HG03175 (cell line): Measurements from ENCODE around the gene TP53BP1.
"Not testable (repeated sequence)": the region's sequence is repeated elsewhere in the genome, so short reads cannot be mapped to it uniquely, and the experiment has no call there.

Experiments
- ATAC-seq: cut with Tn5 transposase; IDR thresholded peaks from one replicate; pipeline ENCODE4 v1.9.1; 2021; ENCODE audit warnings: mild to moderate bottlenecking, moderate library complexity; ENCODE audit not compliant: unreplicated experiment

The TP53BP1 gene, protein sequence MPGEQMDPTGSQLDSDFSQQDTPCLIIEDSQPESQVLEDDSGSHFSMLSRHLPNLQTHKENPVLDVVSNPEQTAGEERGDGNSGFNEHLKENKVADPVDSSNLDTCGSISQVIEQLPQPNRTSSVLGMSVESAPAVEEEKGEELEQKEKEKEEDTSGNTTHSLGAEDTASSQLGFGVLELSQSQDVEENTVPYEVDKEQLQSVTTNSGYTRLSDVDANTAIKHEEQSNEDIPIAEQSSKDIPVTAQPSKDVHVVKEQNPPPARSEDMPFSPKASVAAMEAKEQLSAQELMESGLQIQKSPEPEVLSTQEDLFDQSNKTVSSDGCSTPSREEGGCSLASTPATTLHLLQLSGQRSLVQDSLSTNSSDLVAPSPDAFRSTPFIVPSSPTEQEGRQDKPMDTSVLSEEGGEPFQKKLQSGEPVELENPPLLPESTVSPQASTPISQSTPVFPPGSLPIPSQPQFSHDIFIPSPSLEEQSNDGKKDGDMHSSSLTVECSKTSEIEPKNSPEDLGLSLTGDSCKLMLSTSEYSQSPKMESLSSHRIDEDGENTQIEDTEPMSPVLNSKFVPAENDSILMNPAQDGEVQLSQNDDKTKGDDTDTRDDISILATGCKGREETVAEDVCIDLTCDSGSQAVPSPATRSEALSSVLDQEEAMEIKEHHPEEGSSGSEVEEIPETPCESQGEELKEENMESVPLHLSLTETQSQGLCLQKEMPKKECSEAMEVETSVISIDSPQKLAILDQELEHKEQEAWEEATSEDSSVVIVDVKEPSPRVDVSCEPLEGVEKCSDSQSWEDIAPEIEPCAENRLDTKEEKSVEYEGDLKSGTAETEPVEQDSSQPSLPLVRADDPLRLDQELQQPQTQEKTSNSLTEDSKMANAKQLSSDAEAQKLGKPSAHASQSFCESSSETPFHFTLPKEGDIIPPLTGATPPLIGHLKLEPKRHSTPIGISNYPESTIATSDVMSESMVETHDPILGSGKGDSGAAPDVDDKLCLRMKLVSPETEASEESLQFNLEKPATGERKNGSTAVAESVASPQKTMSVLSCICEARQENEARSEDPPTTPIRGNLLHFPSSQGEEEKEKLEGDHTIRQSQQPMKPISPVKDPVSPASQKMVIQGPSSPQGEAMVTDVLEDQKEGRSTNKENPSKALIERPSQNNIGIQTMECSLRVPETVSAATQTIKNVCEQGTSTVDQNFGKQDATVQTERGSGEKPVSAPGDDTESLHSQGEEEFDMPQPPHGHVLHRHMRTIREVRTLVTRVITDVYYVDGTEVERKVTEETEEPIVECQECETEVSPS (N-terminal part only)

DNA sequence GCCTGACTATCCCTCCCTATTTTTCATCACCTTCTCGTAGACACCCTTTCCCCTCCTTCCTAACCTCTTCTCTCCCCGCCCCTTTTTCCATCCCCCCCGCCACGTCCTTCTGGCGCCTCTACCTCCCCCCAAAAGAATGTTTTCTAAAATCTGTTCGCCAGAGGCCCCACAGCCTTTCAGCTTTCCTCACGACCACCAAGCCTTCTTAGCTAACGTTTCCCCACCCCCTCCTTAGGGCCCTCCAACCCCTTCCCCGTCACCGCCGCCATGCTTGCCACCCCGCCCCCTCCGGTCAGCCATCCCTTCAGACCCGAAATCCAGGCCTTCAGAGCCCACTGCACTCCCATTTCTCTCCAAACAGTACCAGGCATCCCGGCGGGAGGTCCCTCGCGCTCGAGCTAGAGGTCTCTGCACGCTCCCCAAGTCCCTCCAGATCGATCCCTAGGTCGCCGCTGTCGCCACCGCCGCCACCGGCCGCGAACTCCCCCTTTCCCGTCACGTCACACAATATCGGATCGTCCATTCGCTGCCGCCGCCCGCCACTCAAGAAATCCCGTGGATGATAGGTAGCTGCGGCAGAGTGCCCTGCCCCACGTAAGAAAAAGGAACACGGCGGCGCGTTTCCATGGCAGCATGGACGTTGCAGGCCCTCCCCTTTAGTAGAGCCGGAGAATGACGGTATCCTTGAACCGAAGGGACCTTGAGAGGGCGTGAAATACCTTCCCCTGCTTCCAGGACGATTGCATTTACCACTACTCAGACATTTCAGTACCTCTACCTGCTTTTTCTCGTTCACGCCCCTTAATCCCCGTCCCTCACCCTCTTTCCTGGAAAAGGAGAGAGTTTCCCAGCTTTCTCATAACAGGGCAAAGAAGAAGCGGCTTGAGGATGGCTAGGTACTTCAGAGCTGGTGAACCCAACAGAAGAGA, at the start of gene TP53BP1:
TSS of gene TP53BP1 (minus strand) at position 484 of the 929 bp plus-strand sequence. CDS start at position 371, 113 bp downstream.
- ATAC-seq: peak; percentile 97

DNA sequence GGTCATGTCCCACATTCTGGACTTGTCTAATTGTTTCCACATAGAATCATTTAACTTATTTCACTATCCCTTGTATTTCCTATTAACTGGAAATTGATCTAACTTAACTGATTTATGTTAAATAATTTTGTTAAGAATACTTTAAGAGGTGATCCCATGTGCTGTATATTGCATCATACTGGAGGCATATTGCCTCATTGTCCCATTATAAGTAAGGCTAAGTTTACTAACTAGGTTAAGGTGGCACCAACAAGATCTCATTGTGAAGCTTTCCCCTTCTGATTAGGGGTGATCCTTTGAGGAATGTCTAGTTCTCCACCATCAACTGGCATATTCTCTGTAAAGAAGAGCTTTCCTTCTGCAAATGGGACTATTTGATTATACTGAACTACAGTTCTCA, 48.8 kb upstream of the TP53BP1 start:
- no peak for ATAC-seq

DNA sequence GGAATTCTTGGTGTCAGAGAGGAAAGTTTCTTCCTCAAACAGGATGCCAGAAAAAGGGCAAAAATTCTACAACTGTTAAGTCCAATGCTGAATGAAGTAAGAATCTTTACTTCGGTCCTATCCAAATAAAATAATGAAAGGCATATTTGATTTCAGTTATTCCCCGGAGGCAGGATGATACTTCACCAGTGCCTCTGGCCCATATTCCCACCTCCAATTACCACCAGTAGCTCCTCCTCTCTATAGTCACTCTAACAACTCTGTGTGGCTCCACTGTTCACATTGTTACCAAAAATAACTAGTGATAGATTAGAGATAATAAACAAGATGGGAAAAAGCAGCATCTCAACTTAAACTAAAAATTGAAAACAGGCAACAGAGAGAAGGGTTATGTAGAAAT, 45.1 kb upstream of the TP53BP1 start:
- no peak for ATAC-seq

DNA sequence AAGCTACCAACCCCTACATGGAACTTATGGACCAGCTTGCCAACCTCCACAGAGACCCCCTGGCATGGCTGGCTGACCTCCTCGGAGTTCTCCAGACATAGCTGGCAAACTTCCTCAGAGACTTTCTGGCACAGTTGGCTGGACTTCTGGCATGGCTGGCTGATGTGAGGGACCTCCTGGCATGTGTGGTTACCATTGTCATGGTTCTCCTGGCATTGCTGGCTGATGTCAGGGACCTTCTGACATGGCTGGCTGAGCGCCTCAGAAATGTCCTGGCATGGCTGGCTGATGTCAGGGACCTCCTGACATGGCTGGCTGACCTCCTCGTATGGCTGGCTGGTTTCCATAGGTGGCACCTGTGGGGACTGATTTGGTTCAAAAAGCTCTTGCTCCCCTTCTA, 41.9 kb upstream of the TP53BP1 start:
- ATAC-seq: no peak

DNA sequence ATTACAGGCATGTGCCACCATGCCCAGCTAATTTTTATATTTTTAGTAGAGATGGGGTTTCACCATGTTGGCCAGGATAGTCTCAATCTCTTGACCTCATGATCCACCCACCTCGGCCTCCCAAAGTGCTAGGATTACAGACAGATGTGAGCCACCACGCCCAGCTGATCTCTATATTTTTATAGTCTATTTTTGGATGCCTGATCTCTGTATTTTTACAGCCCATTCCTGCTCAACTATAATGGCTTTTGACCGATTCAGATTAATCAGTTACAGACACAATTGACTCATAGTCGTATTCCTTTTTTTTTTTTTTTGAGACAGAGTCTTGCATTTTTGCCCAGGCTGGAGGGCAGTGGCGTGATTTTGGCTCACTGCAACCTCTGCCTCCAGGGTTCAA, 39.9 kb upstream of the TP53BP1 start:
- not testable (repeated sequence) for ATAC-seq

DNA sequence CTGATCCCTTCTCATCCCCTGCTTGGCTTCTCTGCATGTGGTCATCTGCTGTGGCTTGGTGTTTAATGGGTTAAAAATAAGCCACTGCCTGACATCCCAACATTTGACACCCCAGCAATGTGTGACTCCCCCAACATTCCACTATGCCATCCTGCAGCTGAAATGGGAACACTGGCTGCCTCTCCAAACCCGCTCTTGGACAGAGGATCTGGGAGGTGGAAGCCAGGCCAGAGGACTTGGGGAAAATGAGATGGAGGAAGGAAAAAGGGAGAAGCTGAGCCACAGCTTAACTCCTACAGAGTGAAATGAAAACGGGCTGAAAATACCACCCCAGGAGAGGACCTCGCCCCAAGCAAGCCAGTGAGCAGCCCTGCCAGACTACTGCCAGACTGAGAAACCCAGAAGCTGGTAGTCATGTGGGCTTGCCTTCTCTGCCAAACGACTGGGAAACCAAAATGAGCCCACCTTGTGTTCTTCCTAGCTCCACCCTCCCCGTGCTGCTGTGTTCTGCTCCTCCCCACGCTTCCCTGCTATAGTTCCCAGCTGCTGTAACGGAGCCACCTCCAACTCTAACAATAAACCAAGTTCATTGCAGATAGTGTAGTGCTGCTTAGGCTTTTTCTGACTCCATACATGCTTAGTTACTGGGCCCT, 38.2 kb upstream of the TP53BP1 start:
- ATAC-seq: no peak

DNA sequence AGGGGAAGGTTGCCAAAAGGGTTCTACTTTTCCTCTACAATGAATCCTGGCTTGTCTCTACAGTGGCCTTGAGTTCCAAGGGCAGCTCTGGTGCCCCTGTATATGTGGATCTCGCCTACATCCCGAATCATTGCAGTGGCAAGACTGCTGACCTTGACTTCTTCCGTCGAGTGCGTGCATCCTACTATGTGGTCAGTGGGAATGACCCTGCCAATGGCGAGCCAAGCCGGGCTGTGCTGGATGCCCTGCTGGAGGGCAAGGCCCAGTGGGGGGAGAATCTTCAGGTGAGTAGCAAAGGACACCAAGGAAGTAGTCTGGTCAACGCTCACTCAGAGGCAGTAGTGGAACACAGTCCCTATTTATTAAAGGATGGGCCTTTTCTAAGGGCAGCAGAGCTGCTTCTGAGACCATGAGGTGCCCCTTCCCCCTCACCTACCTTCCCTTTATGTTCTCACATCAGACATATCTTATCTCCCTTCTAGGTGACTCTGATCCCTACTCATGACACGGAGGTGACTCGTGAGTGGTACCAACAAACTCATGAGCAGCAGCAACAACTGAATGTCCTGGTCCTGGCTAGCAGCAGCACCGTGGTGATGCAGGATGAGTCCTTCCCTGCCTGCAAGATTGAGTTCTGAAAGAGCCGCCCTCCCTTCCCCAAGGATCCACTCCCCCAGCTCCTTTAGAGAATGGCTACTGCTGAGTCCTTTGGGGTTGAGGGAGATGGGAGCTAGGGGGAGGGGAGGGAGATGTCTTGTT, 36.8 kb upstream of the TP53BP1 start:
- ATAC-seq: no peak

DNA sequence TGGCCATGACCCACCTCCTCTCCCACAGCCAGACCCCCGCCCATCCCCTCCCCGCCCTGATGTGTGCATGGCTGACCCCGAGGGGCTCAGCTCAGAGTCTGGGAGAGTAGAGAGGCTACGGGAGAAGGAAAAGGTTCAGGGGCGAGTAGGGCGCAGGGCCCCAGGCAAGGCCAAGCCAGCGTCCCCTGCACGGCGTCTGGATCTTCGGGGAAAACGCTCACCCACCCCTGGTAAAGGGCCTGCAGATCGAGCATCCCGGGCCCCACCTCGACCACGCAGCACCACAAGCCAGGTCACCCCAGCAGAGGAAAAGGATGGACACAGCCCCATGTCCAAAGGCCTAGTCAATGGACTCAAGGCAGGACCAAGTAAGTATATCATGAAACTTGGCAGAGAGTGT, 36.2 kb upstream of the TP53BP1 start:
- ATAC-seq: no peak

DNA sequence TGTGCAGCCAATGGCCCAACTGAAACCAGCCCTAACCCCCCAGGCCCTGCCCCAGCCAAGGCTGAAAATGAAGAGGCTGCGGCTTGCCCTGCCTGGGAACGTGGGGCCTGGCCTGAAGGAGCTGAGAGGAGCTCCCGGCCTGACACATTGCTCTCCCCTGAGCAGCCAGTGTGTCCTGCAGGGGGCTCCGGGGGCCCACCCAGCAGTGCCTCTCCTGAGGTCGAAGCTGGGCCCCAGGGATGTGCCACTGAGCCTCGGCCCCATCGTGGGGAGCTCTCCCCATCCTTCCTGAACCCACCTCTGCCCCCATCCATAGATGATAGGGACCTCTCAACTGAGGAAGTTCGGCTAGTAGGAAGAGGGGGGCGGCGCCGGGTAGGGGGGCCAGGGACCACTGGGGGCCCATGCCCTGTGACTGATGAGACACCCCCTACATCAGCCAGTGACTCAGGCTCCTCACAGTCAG, 35.6 kb upstream of the TP53BP1 start:
- no peak for ATAC-seq

DNA sequence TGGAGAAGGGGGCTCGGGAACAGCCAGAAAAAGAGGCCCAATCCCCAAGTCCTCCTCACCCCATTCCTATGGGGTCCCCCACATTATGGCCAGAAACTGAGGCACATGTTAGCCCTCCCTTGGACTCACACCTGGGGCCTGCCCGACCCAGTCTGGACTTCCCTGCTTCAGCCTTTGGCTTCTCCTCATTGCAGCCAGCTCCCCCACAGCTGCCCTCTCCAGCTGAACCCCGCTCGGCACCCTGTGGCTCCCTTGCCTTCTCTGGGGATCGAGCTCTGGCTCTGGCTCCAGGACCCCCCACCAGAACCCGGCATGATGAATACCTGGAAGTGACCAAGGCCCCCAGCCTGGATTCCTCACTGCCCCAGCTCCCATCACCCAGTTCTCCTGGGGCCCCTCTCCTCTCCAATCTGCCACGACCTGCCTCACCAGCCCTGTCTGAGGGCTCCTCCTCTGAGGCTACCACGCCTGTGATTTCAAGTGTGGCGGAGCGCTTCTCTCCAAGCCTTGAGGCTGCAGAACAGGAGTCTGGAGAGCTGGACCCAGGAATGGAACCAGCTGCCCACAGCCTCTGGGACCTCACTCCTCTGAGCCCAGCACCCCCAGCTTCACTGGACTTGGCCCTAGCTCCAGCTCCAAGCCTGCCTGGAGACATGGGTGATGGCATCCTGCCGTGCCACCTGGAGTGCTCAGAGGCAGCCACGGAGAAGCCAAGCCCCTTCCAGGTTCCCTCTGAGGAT, 35.0 kb upstream of the TP53BP1 start:
- no peak for ATAC-seq

DNA sequence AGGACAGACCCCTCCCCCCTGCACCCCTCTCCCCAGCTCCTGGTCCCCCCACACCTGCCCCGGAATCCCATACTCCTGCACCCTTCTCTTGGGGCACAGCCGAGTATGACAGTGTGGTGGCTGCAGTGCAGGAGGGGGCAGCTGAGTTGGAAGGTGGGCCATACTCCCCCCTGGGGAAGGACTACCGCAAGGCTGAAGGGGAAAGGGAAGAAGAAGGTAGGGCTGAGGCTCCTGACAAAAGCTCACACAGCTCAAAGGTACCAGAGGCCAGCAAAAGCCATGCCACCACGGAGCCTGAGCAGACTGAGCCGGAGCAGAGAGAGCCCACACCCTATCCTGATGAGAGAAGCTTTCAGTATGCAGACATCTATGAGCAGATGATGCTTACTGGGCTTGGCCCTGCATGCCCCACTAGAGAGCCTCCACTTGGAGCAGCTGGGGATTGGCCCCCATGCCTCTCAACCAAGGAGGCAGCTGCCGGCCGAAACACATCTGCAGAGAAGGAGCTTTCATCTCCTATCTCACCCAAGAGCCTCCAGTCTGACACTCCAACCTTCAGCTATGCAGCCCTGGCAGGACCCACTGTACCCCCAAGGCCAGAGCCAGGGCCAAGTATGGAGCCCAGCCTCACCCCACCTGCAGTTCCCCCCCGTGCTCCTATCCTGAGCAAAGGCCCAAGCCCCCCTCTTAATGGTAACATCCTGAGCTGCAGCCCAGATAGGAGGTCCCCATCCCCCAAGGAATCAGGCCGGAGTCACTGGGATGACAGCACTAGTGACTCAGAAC, 34.3 kb upstream of the TP53BP1 start:
- ATAC-seq: no peak

DNA sequence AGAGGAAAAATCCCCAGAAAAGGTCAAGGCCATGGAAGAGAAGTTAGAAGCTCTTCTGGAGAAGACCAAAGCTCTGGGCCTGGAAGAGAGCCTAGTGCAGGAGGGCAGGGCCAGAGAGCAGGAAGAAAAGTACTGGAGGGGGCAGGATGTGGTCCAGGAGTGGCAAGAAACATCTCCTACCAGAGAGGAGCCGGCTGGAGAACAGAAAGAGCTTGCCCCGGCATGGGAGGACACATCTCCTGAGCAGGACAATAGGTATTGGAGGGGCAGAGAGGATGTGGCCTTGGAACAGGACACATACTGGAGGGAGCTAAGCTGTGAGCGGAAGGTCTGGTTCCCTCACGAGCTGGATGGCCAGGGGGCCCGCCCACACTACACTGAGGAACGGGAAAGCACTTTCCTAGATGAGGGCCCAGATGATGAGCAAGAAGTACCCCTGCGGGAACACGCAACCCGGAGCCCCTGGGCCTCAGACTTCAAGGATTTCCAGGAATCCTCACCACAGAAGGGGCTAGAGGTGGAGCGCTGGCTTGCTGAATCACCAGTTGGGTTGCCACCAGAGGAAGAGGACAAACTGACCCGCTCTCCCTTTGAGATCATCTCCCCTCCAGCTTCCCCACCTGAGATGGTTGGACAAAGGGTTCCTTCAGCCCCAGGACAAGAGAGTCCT, 33.4 kb upstream of the TP53BP1 start:
- no peak for ATAC-seq

DNA sequence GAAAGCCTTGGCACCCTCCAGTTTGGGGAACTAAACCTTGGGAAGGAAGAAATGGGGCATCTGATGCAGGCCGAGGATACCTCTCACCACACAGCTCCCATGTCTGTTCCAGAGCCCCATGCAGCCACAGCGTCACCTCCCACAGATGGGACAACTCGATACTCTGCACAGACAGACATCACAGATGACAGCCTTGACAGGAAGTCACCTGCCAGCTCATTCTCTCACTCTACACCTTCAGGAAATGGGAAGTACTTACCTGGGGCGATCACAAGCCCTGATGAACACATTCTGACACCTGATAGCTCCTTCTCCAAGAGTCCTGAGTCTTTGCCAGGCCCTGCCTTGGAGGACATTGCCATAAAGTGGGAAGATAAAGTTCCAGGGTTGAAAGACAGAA, 32.2 kb upstream of the TP53BP1 start:
- no peak for ATAC-seq

DNA sequence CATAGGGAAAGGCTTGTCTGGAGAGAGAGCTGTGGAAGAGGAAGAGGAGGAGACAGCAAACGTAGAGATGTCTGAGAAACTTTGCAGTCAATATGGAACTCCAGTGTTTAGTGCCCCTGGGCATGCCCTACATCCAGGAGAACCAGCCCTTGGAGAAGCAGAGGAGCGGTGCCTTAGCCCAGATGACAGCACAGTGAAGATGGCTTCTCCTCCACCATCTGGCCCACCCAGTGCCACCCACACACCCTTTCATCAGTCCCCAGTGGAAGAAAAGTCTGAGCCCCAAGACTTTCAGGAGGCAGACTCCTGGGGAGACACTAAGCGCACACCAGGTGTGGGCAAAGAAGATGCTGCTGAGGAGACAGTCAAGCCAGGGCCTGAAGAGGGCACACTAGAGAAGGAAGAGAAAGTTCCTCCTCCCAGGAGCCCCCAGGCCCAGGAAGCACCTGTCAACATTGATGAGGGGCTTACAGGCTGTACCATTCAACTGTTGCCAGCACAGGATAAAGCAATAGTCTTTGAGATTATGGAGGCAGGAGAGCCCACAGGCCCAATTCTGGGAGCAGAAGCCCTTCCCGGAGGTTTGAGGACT, 31.4 kb upstream of the TP53BP1 start:
- ATAC-seq: no peak

DNA sequence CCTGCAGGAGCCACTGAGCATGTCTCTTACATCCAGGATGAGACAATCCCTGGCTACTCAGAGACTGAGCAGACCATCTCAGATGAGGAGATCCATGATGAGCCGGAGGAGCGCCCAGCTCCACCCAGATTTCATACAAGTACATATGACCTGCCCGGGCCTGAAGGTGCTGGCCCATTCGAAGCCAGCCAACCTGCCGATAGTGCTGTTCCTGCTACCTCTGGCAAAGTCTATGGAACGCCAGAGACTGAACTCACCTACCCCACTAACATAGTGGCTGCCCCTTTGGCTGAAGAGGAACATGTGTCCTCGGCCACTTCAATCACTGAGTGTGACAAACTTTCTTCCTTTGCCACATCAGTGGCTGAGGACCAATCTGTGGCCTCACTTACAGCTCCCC, 30.7 kb upstream of the TP53BP1 start:
- ATAC-seq: no peak

DNA sequence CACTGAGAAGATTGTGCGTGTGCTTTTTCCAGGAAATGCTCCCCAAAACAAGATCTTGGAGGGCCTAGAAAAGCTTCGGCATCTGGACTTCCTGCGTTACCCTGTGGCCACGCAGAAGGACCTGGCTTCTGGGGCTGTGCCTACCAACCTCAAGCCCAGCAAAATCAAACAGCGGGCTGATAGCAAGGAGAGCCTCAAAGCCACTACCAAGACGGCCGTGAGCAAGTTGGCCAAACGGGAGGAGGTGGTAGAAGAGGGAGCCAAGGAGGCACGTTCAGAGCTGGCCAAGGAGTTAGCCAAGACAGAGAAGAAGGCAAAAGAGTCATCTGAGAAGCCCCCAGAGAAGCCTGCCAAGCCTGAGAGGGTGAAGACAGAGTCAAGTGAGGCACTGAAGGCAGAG, 29.3 kb upstream of the TP53BP1 start:
- ATAC-seq: no peak
